Limb (tissue), 2 donors: Measurements from ENCODE around the gene ITFG2.
"Not testable (repeated sequence)": the region's sequence is repeated elsewhere in the genome, so short reads cannot be mapped to it uniquely, and the experiment has no call there.

Experiments used
- DNase-seq, 2 donors: peaks; one replicate each; pipeline ENCODE4 v3.0.0-alpha.2; 2016; ENCODE audit errors: extremely low spot score in 2 of 2

Gene ITFG2

GRCh38 chr12:2812290-2813213 is at the start of gene ITFG2:
Gene ITFG2 (plus strand): TSS chr12:2812668. CDS start chr12:2812761, 93 bp downstream.
- peak; percentile 96 to 99 for DNase-seq

- no peak for DNase-seq
These were observed 48.1 kb upstream of the ITFG2 start for GRCh38 chr12:2764398-2764797.

DNA sequence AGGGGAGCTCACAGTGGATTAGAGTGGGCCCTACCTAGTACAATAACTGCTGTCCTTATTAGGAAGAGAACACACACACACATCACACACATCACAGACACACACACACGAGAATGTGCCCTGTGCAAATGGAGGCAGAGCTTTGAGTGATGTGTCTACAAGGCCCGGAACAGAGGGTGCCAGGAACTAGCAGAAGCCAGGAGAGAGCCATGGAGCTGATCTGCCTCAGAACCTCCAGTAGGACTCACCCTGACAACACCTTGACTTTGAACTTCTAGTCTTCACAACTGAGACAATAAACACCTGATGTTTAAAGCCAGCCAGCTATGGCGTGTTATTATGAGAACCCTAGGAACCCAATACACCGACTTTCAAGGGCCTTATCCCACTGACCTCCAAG is 47.4 kb upstream of the ITFG2 start:
- no peak for DNase-seq

- no peak for DNase-seq
These were observed 46.9 kb upstream of the ITFG2 start for GRCh38 chr12:2765608-2766007.

- no peak for DNase-seq
These were observed 44.1 kb upstream of the ITFG2 start for GRCh38 chr12:2768224-2768961.

- DNase-seq: no peak
These were observed 42.5 kb upstream of the ITFG2 start for GRCh38 chr12:2769866-2770533.

DNA sequence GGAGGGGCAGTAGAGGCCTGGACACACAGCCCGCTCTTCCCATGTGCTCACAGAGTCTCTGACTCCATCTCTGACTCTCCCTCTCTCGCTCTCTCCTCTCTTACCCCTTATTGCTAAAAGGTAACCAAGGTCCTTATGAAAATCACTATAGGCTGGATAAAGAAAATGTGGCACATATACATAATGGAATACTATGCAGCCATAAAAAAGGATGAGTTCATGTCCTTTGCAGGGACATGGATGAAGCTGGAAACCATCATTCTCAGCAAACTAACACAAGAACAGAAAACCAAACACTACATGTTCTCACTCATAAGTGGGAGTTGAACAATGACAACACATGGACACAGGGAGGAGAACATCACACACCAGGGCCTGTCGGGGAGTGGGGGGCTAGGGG is 41.9 kb upstream of the ITFG2 start:
- DNase-seq: not testable (repeated sequence)

DNA sequence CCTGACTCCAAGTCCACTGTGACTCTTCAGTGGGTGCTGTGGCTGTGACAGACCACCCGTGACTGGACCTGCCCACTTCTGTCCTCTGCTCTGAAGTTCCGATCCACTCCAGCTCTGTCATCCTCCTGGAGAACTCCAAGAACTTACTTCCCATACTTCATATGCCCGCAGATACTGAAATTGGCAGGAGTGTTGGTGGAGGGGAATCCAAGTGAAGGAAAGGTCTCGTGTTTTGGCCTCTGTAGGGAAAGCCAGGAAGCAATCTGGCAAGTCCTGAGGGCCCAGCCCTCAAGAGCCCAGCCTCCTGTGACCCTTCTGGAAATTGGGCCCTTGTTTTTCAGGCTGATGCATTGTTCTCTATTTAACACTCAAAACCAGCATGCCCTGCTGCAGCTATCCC is 40.1 kb upstream of the ITFG2 start:
- DNase-seq: no peak

DNA sequence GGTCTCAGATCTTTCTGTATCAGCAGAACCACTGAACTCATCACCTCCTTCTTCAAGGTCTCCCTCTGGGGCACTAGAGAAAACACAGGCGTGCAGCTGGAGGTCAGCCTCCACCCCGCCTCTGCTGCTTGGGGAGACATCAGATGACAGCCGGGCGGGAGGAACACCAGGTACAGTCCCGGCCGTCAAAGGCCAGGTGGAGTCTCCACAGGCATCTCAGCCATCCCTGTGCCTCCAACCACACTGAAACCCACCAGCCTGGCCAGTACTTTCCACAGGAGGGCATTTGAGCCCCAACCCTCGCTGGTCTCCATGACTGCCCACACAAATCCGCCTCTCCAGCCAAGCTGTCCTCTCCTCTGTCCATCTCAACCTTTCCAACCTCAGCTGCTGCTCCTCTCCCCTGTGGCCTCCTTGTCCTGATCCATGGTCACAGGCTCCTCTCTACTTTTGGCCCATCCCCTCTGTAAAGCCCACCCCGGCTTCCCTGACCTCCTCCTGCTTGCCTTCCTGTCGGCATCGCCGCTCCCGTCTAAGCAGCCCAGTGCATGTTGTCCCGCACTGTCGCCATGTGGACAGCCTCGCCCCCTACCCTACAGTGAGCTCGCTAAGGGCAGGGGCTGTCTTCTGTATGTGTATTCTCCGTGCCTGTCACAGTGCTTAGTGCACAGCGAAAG is 39.1 kb upstream of the ITFG2 start:
- DNase-seq: no peak

- DNase-seq: no peak
These were observed 37.0 kb upstream of the ITFG2 start for GRCh38 chr12:2775431-2775830.

DNA sequence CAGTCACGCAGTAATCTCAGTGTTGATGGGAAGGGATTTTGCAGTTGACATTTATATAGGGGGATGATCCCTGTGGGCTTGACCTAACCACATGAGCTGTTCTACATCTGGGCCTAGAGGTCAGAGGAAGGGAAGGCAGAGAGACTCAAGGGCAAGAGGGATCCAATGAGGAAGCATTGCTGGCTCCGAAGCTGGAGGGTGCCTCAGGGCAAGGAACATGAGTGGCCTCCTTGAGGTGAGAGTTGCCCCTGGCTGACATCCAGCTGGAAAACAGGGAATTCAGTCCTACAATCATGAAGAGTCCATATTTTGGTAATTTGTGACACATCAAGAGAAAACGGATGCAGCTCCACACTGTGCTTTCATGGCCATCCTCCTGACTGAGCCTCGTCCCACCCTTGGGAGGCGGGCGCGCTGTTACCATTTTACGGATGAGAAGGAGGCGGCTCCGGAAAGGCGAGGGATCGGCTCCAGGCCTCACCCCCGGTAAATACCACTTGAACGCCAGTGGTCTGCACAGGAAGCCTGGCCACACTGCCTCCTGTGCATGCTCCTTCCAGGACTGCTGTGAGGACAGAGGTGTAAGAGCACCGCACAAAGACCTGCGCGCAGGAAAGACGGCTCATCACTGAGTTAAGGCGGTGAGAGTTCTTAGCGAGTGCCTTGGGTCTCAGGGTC is 36.2 kb upstream of the ITFG2 start:
- DNase-seq: peak in 1 of 2 donors; percentile 6

DNA sequence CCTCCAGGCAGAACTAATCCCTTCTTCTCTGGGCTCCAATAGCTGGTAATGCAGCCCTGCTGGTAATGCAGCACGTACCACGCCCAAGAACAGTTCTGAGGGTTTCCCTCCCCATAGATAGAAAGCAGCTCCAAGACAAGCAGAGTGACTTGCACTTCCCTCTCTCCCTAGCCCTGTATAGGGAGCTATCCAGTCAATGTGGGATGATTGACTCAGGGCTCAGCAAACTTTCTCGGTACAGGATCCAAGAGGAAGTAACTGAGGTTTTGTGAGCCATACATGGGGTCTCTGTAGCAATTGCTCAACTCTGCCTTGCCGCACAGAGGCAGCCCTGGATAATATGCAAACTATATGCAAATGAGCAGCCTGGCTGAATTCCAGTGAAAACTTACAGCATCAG is 33.2 kb upstream of the ITFG2 start:
- peak in 1 of 2 donors; percentile 10 for DNase-seq

- peak; percentile 61 to 79 for DNase-seq
These were observed 28.4 kb upstream of the ITFG2 start for GRCh38 chr12:2783936-2784600.

DNA sequence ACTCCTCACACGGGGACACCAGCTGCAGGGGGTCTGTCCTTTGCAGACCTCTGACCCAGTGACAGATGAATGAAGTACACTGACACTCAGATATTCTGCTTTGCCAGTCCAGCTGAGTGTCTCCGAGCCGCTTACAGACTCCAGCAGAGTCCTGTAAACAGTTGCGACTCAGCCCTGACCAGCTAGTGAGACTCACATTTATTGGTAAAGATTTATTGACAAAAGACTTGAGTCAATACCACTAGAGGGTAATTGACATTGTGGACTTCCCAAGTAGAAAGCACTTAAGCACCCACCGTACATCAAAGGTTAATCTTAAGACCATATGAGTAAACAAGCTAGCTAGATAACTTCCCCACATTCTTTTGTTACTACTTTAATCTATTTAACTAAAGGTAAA is 27.5 kb upstream of the ITFG2 start:
- no peak for DNase-seq

- no peak for DNase-seq
These were observed 21.4 kb upstream of the ITFG2 start for GRCh38 chr12:2791089-2791488.

DNA sequence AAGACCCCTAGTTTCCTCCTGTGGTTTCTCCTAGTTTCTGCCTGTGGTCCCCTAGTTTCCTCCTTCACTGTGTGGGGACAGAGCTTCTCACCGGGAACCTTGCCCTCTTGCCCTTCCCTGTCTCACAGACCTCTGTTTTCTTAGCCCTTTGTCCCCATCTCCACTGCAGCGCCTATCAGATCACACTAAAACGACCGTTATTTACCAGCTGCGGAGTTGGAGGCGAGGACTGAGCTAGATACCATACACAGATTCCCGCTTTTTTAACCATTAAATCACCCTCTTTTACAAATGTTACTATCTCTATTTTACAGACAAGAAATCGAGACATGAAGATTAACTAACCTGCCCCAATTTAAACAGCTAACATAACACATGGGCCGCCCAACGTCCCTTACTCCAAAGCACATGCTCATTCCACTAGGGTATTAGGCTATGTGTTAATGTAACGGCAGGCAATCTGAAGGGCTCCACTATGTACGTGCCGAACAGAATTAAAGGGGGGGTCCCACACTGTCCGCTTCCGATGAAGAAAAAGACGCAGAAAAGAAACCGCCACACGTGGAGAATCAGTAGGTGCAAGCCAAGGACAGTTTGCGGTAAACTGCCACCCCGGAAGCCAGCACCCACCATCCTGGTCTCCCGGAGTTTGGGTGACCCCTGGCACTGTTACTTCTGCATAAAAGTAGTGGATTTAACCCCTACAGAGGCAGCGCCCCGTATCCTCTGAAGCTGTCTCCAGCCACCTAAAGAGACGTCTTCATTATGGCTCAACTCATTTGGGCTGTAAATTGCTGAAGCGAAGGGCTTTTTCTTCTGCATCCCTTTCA is 19.6 kb upstream of the ITFG2 start:
- no peak for DNase-seq

DNA sequence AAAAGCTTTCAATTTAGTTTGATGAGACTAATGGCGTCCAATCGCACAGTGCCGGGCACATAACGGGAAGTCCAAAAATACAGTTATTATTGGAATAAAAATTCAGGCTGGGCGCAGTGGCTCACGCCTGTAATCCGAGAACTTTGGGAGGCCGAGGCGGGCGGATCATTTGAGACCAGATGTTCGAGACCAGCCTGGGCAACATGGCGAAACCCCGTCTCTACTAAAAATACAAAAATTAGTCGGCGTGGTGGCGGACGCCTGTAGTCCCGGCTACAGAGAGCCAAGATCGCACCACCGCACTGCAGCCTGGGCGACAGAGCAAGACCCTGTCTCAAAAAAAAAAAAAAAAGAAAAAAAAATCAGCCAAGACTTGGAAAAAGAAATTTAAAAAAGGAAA is 18.9 kb upstream of the ITFG2 start:
- DNase-seq: no peak

DNA sequence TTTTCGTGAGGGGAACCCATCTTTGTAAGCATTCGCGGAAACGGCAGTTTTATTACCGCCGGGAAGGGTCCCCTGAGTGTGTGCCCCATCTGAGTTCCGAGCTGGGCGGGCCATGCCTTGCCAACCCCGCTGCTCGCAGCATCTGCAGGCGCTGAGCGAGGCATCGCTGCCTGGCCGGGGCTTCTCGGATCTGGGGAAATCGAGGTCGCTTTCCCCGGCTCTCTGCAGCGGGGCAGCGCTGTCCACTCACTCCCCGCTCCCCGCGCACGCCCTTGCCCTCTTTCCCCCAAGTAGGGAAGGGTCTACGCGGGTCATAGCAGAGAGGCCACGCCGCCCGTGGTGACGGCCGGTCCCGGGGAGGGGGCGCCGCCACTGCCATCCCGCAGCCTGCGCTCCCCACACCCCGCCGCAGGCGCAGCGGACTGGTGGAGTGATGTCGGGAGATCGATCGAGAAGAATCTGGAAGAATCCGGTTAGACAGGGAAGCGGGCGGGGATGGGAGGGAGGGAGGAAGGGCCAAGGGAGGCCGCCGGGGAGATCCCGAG is 18.2 kb upstream of the ITFG2 start:
- DNase-seq: peak in 1 of 2 donors; percentile 59

GRCh38 chr12:2794736-2795289 is 17.7 kb upstream of the ITFG2 start, which contains the start of gene FKBP4:
Gene FKBP4 (plus strand): TSS chr12:2794970. CDS start chr12:2795140, 170 bp downstream.
- peak; percentile 86 to 90 for DNase-seq
